B cell (primary cell): Measurements from ENCODE around the gene FLII. TPM values are rescaled to one million over a fixed set of nuclear protein-coding genes. Genes with fewer than 3 reads are reported as not detected.

Source experiments
- ATAC-seq: fragments of 200-7000 bp; cut with Tn5 transposase; one replicate; pipeline ENCODE4 v1.10.0; 2021; ENCODE audit warnings: low read depth, mild to moderate bottlenecking, moderate number of reproducible peaks, moderate library complexity
- CTCF ChIA-PET: fragments of 350-600 bp; sonication (Branson Sonifier 250); formaldehyde crosslinking; loops from one replicate; lab custom pipeline; 2021; ENCODE audit warnings: antibody characterized with exemption, inconsistent platforms; lab: Charles Lee
- POLR2A ChIA-PET: fragments of 350-600 bp; sonication (Branson Sonifier 250); formaldehyde crosslinking; loops from one replicate; lab custom pipeline; 2021; ENCODE audit warnings: antibody characterized with exemption; lab: Charles Lee
- DNase-seq: peaks from one replicate; pipeline ENCODE4 v3.0.0; 2013
- H2AFZ ChIP-seq: 2 replicates; pipeline ENCODE4 v1.6.1; 2012; ENCODE audit warnings: mild to moderate bottlenecking, low read depth, low read length; ENCODE audit not compliant: insufficient read depth, poor library complexity, severe bottlenecking
- H3K27ac ChIP-seq, 2 donors: 1 replicate in 1 of 2; 2 replicates in 1 of 2; pipeline ENCODE4 v1.5.1; 2012 to 2013; ENCODE audit warnings: low read length in 2 of 2, mild to moderate bottlenecking in 2 of 2, moderate library complexity in 1 of 2
- H3K27me3 ChIP-seq, 4 experiments: fragments of 200-600 bp in 1 of 4; sonication (generic) in 1 of 4; replicated peaks in 1 of 4; 1 replicate in 2 of 4; 2 replicates in 2 of 4; pipeline versions ENCODE4 v1.6.1 to v1.7.0; 2013 to 2016; ENCODE audit warnings: low read length in 3 of 4, mild to moderate bottlenecking in 2 of 4, mixed read lengths in 1 of 4, moderate library complexity in 1 of 4; ENCODE audit not compliant: insufficient read depth in 4 of 4, control insufficient read depth in 3 of 4; ENCODE audit errors: control extremely low read depth in 1 of 4
- H3K36me3 ChIP-seq, 2 experiments: replicated peaks in 1 of 2; 1 replicate in 1 of 2; 2 replicates in 1 of 2; pipeline versions ENCODE4 v1.6.1 to v1.7.1; 2013; ENCODE audit warnings: low read length in 1 of 2; ENCODE audit not compliant: insufficient read depth in 2 of 2, control insufficient read depth in 1 of 2; ENCODE audit errors: control extremely low read depth in 1 of 2, extremely low read depth in 1 of 2
- H3K4me1 ChIP-seq, 2 donors: fragments of 200-600 bp in 1 of 2; sonication (generic) in 1 of 2; 1 replicate in 1 of 2; 2 replicates in 1 of 2; pipeline versions ENCODE4 v1.5.1 to v1.6.1; 2013 to 2017; ENCODE audit warnings: low read length in 2 of 2; ENCODE audit not compliant: control insufficient read depth in 2 of 2, insufficient read depth in 2 of 2
- H3K4me2 ChIP-seq: replicated peaks from 2 replicates; pipeline ENCODE3; 2012; ENCODE audit warnings: mild to moderate bottlenecking, low read depth, low read length; ENCODE audit not compliant: poor library complexity, severe bottlenecking
- H3K4me3 ChIP-seq, 5 experiments: fragments of 200-600 bp in 1 of 5; sonication (generic) in 1 of 5; 1 replicate in 3 of 5; 2 replicates in 2 of 5; pipeline versions ENCODE4 v1.5.1 to v1.7.0; 2011 to 2016; ENCODE audit warnings: low read length in 4 of 5, mild to moderate bottlenecking in 4 of 5, low read depth in 2 of 5, control low read depth in 1 of 5, moderate library complexity in 1 of 5; ENCODE audit not compliant: insufficient read depth in 1 of 5; ENCODE audit errors: control extremely low read depth in 1 of 5, extremely low read depth in 1 of 5
- H3K79me2 ChIP-seq: fragments of 200-600 bp; sonication (generic); one replicate; pipeline ENCODE4 v1.6.0; 2016; ENCODE audit warnings: low read length; ENCODE audit not compliant: control insufficient read depth, insufficient read depth
- H3K9ac ChIP-seq: fragments of 200-600 bp; sonication (generic); 2 replicates; pipeline ENCODE4 v1.6.1; 2017; ENCODE audit warnings: mild to moderate bottlenecking, low read length, moderate library complexity
- H3K9me3 ChIP-seq, 3 donors: one replicate each; pipeline versions ENCODE4 v1.6.1 to v1.7.1; 2013; ENCODE audit warnings: low read length in 2 of 3; ENCODE audit not compliant: control insufficient read depth in 2 of 3, insufficient read depth in 1 of 3; ENCODE audit errors: control extremely low read depth in 1 of 3
- H4K20me1 ChIP-seq: 2 replicates; pipeline ENCODE4 v1.6.0; 2012; ENCODE audit warnings: mild to moderate bottlenecking, low read length; ENCODE audit not compliant: insufficient read depth, control insufficient read depth, poor library complexity, severe bottlenecking
- H3K27ac Mint-ChIP-seq: one replicate; pipeline ENCODE4 v1.8.0; 2021; ENCODE audit warnings: mixed read lengths
- H3K27me3 Mint-ChIP-seq: one replicate; pipeline ENCODE4 v1.8.0; 2021; ENCODE audit warnings: mixed read lengths
- H3K4me1 Mint-ChIP-seq: one replicate; pipeline ENCODE4 v1.8.0; 2021; ENCODE audit warnings: mixed read lengths
- H3K4me3 Mint-ChIP-seq: one replicate; pipeline ENCODE4 v1.8.0; 2021; ENCODE audit warnings: mixed read lengths
- H3K9me3 Mint-ChIP-seq: one replicate; pipeline ENCODE4 v1.8.0; 2022; ENCODE audit warnings: mixed read lengths; ENCODE audit not compliant: insufficient read depth
- CTCF ChIP-seq: fragments of 200-600 bp; IDR thresholded peaks from one replicate; pipeline ENCODE4 v1.8.0; 2022; ENCODE audit warnings: antibody characterized with exemption, mild to moderate bottlenecking
- EZH2 ChIP-seq: IDR thresholded peaks from 2 replicates; pipeline ENCODE4 v1.6.1; 2012; ENCODE audit warnings: borderline replicate concordance, low read depth, mild to moderate bottlenecking, moderate library complexity, low read length; ENCODE audit not compliant: insufficient read depth, poor library complexity, severe bottlenecking
- WGBS: methylation state at CpG from one replicate; pipeline ENCODE4 v1.1.5; 2013; ENCODE audit warnings: missing lambda C conversion rate; ENCODE audit not compliant: insufficient coverage; 5-methylcytosine and 5-hydroxymethylcytosine counted together
- intact Hi-C: fragments of 100-400 bp; cut with micrococcal nuclease; formaldehyde crosslinking; loops from one replicate; pipeline ENCODE4 v1.10.0; 2022
- polyA plus RNA-seq: library from polyadenylated mRNA; depleted of rRNA; stranded (reverse); fragments of >200 nt; gene quantifications from 2 replicates; pipeline ENCODE4 v1.2.3, GENCODE V29; 2012
- total RNA-seq, 2 donors: library from RNA; stranded (reverse); fragments of 120-200 nt in 1 of 2; gene quantifications; 1 replicate in 1 of 2; 2 replicates in 1 of 2; pipeline versions ENCODE4 v1.2.3 to v1.2.4, GENCODE V29; 2013 to 2022

The FLII gene
- total and polyA plus RNA-seq, 2 donors (not counting 1 experiment from before 2014, with no cell fraction given): 357 to 531 TPM

- H3K27ac Mint-ChIP-seq: no peak overlapping the region
- no peak overlapping the region for H3K27ac ChIP-seq
- H3K9me3 ChIP-seq: no peaks in the 10 kb centered on the region
- H2AFZ ChIP-seq: no peak overlapping the region
- no peaks in the 10 kb centered on the region for H3K9me3 Mint-ChIP-seq
- H3K27me3 Mint-ChIP-seq: no peaks in the 10 kb centered on the region
- no peaks in the 10 kb centered on the region for H3K4me1 ChIP-seq
- no peaks in the 10 kb centered on the region for H3K27me3 ChIP-seq
- intact Hi-C loops: no loop called here
- WGBS: 95% methylated on average over 4 of the region's 4 CpGs
- no peak overlapping the region for H3K9ac ChIP-seq
- TF ChIP-seq EZH2 (no peak), CTCF (no peak)
- H4K20me1 ChIP-seq: peaks cover 99% of the 10 kb centered on the region
- ChIA-PET CTCF (interaction anchor here (1.2 to 1.5 kb wide), 2 partner anchors 15 to 17 kb away, joined by 4 to 8 read pairs; no protein-coding TSS in a partner anchor), POLR2A (no interaction called here)
- no peak overlapping the region for H3K4me3 ChIP-seq
- DNase-seq (no peak), ATAC-seq (no peak)
- no peak overlapping the region for H3K4me3 Mint-ChIP-seq
- H3K36me3 ChIP-seq: peaks cover 11 to 67% of the 10 kb centered on the region in 2 experiments
- H3K4me2 ChIP-seq: no peak overlapping the region
- peaks cover 67% of the 10 kb centered on the region for H3K79me2 ChIP-seq
- H3K4me1 Mint-ChIP-seq: peaks cover 20% of the 10 kb centered on the region
Observed at GRCh38 chr17:18201108-18201507, 57.4 kb downstream of the FLII start.

GRCh38 chr17:18198530-18198929, 60.0 kb downstream of the FLII start:
- no peak for ATAC-seq
- TF ChIP-seq CTCF: no peak
- no peak for TF ChIP-seq EZH2
- no peak for DNase-seq
- WGBS: 91% methylated on average over 4 of the region's 4 CpGs
- no peaks in the 10 kb centered on the region for H3K9me3 Mint-ChIP-seq
- Histone ChIP-seq H3K4me2 (no peak overlapping the region), H3K4me1 (no peaks in the 10 kb centered on the region), H3K27ac (no peak overlapping the region), H3K4me3 (no peak overlapping the region), H3K9ac (no peak overlapping the region), H2AFZ (no peak overlapping the region), H3K27me3 (no peaks in the 10 kb centered on the region), H3K79me2 (peaks cover 87% of the 10 kb centered on the region), H3K36me3 (peaks cover 11 to 69% of the 10 kb centered on the region in 2 experiments), H3K9me3 (no peaks in the 10 kb centered on the region), H4K20me1 (peaks cover 96% of the 10 kb centered on the region)
- H3K27ac Mint-ChIP-seq: no peak overlapping the region
- CTCF ChIA-PET: interaction anchor here (1.1 kb wide), 1 partner anchor 14 kb away, joined by 3 read pairs; the partner anchor contains the start of gene ALKBH5
- POLR2A ChIA-PET: no interaction called here
- intact Hi-C loops: no loop called here
- H3K27me3 Mint-ChIP-seq: no peaks in the 10 kb centered on the region
- no peak overlapping the region for H3K4me3 Mint-ChIP-seq
- peaks cover 26% of the 10 kb centered on the region for H3K4me1 Mint-ChIP-seq
